ENCODE measurements around the gene SP140.
"Not testable (repeated sequence)": the region's sequence is repeated elsewhere in the genome, so short reads cannot be mapped to it uniquely, and the experiment has no call there.

- TF ChIP-seq, protein P1, sequence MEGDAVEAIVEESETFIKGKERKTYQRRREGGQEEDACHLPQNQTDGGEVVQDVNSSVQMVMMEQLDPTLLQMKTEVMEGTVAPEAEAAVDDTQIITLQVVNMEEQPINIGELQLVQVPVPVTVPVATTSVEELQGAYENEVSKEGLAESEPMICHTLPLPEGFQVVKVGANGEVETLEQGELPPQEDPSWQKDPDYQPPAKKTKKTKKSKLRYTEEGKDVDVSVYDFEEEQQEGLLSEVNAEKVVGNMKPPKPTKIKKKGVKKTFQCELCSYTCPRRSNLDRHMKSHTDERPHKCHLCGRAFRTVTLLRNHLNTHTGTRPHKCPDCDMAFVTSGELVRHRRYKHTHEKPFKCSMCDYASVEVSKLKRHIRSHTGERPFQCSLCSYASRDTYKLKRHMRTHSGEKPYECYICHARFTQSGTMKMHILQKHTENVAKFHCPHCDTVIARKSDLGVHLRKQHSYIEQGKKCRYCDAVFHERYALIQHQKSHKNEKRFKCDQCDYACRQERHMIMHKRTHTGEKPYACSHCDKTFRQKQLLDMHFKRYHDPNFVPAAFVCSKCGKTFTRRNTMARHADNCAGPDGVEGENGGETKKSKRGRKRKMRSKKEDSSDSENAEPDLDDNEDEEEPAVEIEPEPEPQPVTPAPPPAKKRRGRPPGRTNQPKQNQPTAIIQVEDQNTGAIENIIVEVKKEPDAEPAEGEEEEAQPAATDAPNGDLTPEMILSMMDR (IDR thresholded peaks at IDR 0.05) = not testable (repeated sequence)
- TF ChIP-seq POLR2A, POLR2AphosphoS5 (IDR thresholded peaks at IDR 0.05): not testable (repeated sequence)
These were observed 63.8 kb downstream of the SP140 start for GRCh38 chr2:230289311-230289710.

All from suprapubic skin (tissue), 4 donors.